Bronchial epithelial cell (primary cell): ENCODE results near the gene CGREF1. TPM values are rescaled to one million over a fixed set of nuclear protein-coding genes. Genes with fewer than 3 reads are reported as not detected.
"Not testable (repeated sequence)": the region's sequence is repeated elsewhere in the genome, so short reads cannot be mapped to it uniquely, and the experiment has no call there.

Source experiments
- DNase-seq: peaks from one replicate; pipeline ENCODE4 v3.0.0-alpha.2; 2010; ENCODE audit warnings: low read depth
- FAIRE-seq: peaks from 2 replicates; lab custom pipeline; 2011; peaks lifted over from hg19 to GRCh38; lab: Jason Lieb, UNC
- H3K27me3 ChIP-seq: 2 replicates; pipeline ENCODE4 v1.5.1; 2011; ENCODE audit warnings: low read length; ENCODE audit not compliant: control insufficient read depth, insufficient read depth
- H3K36me3 ChIP-seq: 2 replicates; pipeline ENCODE4 v1.5.1; 2011; ENCODE audit warnings: low read length; ENCODE audit not compliant: control insufficient read depth, insufficient read depth
- H3K4me3 ChIP-seq: 2 replicates; pipeline ENCODE4 v1.5.1; 2011; ENCODE audit warnings: mild to moderate bottlenecking, low read depth, low read length, control low read depth
- CTCF ChIP-seq: IDR thresholded peaks from 2 replicates; pipeline ENCODE4 v1.5.1; 2011; ENCODE audit warnings: mild to moderate bottlenecking, moderate library complexity, low read length, control low read depth, inconsistent platforms; ENCODE audit not compliant: insufficient read depth, severe bottlenecking
- total RNA-seq: library from RNA; depleted of rRNA; stranded (reverse); fragments of >200 nt; gene quantifications from 2 replicates; pipeline ENCODE4 v1.2.1, GENCODE V29; 2014

CGREF1 gene
- total RNA-seq, 1 donor from 2014 or later: 0.53 TPM

GRCh38 chr2:27080140-27080469 lies 38.8 kb downstream of the CGREF1 start:
- no peak for TF ChIP-seq CTCF
- Histone ChIP-seq H3K4me3 (no peak overlapping the region), H3K36me3 (no peaks in the 10 kb centered on the region), H3K27me3 (no peaks in the 10 kb centered on the region)
- no peak for FAIRE-seq
- no peak for DNase-seq

GRCh38 chr2:27079233-27080139 lies 39.4 kb downstream of the CGREF1 start:
- Histone ChIP-seq H3K4me3 (no peak overlapping the region), H3K27me3 (no peaks in the 10 kb centered on the region), H3K36me3 (no peaks in the 10 kb centered on the region)
- FAIRE-seq (no peak), DNase-seq (no peak)
- no peak for TF ChIP-seq CTCF

DNA sequence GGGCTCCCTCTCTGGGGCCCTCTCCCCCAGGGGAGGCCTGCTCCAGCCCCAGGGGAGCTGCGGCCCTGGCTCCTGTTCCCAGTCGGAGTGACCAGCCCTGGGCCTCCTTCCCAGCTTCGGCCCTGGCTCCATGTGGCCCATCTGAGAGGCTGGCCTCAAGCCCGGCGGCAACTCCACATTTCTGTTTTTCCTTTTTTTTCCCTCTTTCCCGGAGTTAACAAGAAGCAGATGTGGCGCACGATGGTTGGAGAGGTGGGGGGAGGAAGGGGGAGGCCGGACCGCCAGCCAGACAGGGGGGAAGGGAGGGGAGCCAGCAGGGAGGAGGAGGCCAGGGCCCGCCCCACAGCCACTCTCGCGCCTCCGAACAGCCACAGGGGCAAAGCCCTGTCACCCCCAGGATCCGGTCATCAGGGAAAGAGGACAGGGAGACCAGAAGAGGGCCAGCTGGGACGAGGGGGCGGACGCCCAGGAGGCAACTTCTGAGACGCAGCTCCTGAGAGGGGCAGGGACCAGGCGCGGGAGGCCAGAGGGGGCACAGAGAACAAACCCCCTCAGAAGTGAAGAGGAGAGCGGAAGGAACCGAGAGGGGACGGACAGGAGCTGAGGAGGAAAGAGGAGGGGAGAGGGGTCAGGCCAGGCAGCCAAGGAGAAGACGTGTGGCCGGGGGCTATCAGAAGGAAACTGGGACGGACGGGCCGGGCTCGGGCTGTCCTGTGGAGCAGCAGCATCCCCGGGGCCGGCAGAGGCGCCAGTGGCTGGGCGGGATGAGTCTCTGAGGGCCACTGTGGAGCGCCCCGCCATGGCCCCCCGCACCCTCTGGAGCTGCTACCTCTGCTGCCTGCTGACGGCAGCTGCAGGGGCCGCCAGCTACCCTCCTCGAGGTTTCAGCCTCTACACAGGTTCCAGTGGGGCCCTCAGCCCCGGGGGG lies 40.4 kb downstream of the CGREF1 start, which contains the start of gene EMILIN1:
Gene EMILIN1 (plus strand): TSS at position 349 of the 928 bp plus-strand sequence. CDS start 451 bp downstream, at position 800.
- FAIRE-seq (no peak), DNase-seq (no peak)
- Histone ChIP-seq H3K4me3 (no peak within 1 kb of the TSS), H3K27me3 (no peaks in the 10 kb centered on the region), H3K36me3 (no peaks in the 10 kb centered on the region)
- no peak for TF ChIP-seq CTCF

DNA sequence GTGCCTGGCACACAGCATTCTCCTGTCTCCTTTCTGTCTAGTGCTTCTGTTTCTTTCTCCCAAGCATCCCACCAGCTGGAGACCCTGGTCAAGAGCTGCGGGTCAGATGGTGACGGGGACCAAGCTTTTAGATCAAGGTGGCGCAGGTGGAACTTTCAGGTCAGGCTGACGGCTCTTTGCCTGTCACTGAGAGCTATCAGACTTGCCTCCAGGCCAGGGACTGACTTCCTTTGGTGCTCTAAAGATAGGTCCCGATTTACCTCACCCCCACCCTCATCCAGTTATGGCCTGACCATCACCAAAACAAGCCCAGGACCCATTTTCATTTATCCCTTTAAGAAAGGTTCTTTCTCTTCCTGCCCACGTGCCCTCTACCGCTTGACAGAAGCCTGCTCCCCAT lies 41.7 kb downstream of the CGREF1 start:
- no peak for TF ChIP-seq CTCF
- Histone ChIP-seq H3K27me3 (no peaks in the 10 kb centered on the region), H3K36me3 (no peaks in the 10 kb centered on the region), H3K4me3 (no peak overlapping the region)
- DNase-seq (no peak), FAIRE-seq (no peak)

DNA sequence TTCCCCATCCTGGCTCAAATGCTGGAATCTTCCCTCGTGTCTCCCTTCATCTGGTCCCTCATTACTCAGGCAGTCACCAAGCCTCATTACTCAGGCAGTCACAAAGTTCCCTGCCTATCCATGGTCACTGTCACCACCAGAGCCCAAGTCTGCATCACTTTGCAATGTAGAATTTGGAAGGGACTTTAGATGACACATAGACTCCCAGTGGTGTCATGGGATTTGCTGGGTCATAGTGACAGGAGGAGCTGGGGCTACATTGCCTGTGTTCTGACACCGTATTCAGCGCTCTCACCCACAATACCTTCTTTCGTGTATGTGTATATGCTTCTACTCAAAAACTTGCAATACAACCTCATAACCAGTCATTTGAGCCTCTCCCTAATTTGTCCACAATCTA lies 42.6 kb downstream of the CGREF1 start:
- no peaks in the 10 kb centered on the region for H3K27me3 ChIP-seq
- no peak for TF ChIP-seq CTCF
- DNase-seq (no peak), FAIRE-seq (peak; percentile 62)
- no peak overlapping the region for H3K4me3 ChIP-seq
- no peaks in the 10 kb centered on the region for H3K36me3 ChIP-seq

- H3K4me3 ChIP-seq, DNase-seq, H3K36me3 ChIP-seq, FAIRE-seq, H3K27me3 ChIP-seq: not testable (repeated sequence)
Observed at GRCh38 chr2:27075566-27075871, 43.4 kb downstream of the CGREF1 start.
